Choroid plexus epithelial cell (primary cell): ENCODE results near the gene CTIF.

Experiments
- DNase-seq: peaks from one replicate; pipeline ENCODE4 v3.0.0-alpha.2; 2010; ENCODE audit warnings: low read depth
- H3K4me3 ChIP-seq: 2 replicates; pipeline ENCODE4 v1.5.1; 2011; ENCODE audit warnings: low read depth, mild to moderate bottlenecking, control low read depth, low read length, moderate library complexity
- CTCF ChIP-seq: conservative IDR thresholded peaks from 2 replicates; pipeline ENCODE4 v1.5.1; 2011; ENCODE audit warnings: low read depth, mild to moderate bottlenecking, control low read depth, inconsistent platforms, low read length, moderate library complexity

CTIF gene

DNA sequence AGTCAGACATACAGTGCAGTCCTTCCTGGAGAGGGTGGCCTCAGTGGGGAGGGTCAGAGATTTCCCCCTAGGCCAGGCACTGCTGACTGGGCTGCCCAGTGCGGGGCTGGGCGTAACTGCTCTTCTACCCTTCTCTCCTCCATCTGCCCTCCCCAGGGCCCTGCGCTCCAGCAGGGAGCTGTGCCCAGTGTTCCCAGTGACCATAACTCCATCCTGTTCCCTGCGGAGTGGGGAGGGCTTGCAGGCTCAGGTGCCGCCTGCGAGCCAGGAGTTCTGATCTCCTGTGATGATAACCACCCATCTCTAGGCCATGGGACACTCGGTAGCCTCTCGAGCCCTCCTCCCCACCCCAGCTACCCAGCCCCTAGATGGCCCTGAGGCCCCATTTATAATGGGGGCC is 304.3 kb downstream of the CTIF start:
- no peak for TF ChIP-seq CTCF
- DNase-seq: no peak
- no peak overlapping the region for H3K4me3 ChIP-seq

DNA sequence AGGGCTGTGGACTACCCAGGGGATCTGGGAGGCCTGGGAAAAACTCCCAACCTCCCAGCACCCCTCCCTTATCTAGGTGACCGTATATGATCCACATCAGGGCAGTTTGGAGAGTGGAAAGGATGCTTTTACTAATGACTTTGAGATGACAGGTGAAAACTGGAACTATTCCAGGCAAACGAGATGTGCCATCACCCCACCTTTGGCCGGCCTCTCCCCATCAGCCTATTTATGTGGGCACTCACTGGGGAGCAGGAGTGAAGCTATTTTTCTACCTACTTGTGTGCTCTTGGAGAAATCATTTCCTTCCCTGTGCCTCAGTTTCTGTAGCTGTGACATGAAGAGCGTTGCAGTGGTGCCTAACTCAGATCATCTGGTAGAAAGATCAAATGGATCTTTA is 304.8 kb downstream of the CTIF start:
- TF ChIP-seq CTCF: no peak
- no peak overlapping the region for H3K4me3 ChIP-seq
- DNase-seq: no peak

GRCh38 chr18:48844271-48844670 is 305.4 kb downstream of the CTIF start:
- no peak overlapping the region for H3K4me3 ChIP-seq
- DNase-seq: no peak
- TF ChIP-seq CTCF: no peak

DNA sequence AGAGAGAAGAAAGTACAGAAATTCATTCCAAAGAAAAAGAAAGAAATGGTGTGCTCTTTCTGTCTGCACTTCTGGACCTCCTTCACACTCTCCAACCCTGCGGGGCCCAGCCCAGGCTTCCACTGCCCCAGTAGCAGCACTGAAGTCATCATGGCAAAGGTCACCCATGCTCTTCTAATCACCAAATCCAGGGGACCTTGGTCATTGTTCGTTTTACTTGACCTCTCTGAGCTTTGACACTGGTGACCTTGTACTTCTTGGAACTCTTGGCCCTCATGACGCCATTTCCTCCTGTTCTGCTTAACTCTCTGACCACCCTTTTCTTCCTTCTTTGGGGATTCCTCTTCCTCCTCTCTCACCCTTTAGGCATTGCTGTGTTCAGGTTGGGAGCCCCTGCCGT is 306.3 kb downstream of the CTIF start:
- no peak for TF ChIP-seq CTCF
- no peak overlapping the region for H3K4me3 ChIP-seq
- DNase-seq: no peak

DNA sequence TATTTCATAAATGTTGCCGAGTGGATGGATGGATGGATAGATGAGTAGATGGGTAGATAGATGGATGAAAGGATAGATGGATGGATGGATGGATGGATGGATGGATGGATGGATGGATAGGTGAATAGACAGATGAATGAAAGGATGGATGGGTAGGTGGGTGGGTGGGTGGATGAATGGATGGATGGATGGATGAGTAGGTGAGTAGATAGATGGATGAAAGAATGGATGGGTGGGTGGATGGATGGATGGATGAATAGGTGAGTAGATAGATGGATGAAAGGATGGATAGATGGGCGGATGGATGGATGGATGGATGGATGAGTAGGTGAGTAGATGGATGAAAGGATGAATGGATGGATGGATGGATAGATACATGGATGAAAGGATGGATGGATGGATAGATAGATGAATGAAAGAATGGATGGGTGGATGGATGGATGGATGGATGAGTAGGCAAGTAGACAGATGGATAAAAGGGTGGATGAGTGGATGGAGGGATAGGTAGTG is 307.6 kb downstream of the CTIF start:
- TF ChIP-seq CTCF: no peak
- no peak overlapping the region for H3K4me3 ChIP-seq
- no peak for DNase-seq

GRCh38 chr18:48847807-48848486 is 309.1 kb downstream of the CTIF start:
- H3K4me3 ChIP-seq: no peak overlapping the region
- DNase-seq: no peak
- no peak for TF ChIP-seq CTCF

DNA sequence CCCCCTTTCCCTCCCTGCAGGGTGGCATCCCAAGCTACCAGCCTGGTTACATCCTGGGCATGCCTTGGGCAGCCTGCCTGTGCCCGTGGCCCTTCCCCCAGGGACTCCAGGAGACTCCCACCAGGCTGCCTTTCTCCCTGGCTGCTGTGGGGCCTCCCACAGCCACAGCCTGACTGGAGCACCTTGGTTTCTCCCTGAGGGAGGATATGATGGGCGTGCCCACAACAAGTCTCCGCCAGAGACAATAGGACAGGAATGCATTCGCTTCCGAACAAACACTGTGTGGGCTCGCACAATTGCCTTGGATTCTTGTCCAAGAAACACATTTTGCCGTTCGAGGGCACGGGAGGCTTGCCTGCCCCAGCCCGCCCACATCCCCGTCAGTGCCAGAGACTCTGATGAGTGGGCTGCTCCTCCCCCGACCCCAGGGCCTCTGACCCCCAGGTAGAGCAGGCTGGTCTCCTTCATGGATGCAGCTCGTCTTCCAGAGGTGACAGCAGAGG is 309.9 kb downstream of the CTIF start:
- no peak overlapping the region for H3K4me3 ChIP-seq
- TF ChIP-seq CTCF: no peak
- no peak for DNase-seq
